Breast epithelium (tissue), 4 donors: ENCODE data around the gene PRSS57. TPM values are rescaled to one million over a fixed set of nuclear protein-coding genes. Genes with fewer than 3 reads are reported as not detected.

Source experiments
- DNase-seq, 2 donors: peaks; one replicate each; pipeline ENCODE4 v3.0.0-alpha.2; 2019; ENCODE audit warnings: low spot score in 2 of 2
- H3K27ac ChIP-seq, 2 donors: fragments of 200-600 bp; sonication (generic) in 1 of 2; one replicate each; pipeline ENCODE4 v1.5.1; 2016 to 2019; ENCODE audit warnings: mild to moderate bottlenecking in 1 of 2
- H3K27me3 ChIP-seq, 2 donors: fragments of 200-600 bp; sonication (generic) in 1 of 2; one replicate each; pipeline versions ENCODE4 v1.5.1 to v1.6.0; 2017 to 2019; ENCODE audit warnings: control low read depth in 1 of 2, mild to moderate bottlenecking in 1 of 2
- H3K36me3 ChIP-seq: fragments of 200-600 bp; one replicate; pipeline ENCODE4 v1.5.1; 2019
- H3K4me1 ChIP-seq, 2 donors: fragments of 200-600 bp; sonication (generic); one replicate each; pipeline ENCODE4 v1.5.1; 2016 to 2019; ENCODE audit warnings: control low read depth in 1 of 2
- H3K4me3 ChIP-seq, 3 donors: fragments of 200-600 bp; sonication (generic); 1 replicate in 2 of 3; 2 replicates in 1 of 3; pipeline ENCODE4 v1.5.1; 2016 to 2019; ENCODE audit warnings: mild to moderate bottlenecking in 3 of 3, moderate library complexity in 2 of 3
- H3K9me3 ChIP-seq, 2 donors: fragments of 200-600 bp; sonication (generic) in 1 of 2; one replicate each; pipeline ENCODE4 v1.5.1; 2016 to 2019; ENCODE audit warnings: control low read depth in 1 of 2
- CTCF ChIP-seq, 3 donors: fragments of 450-650 bp; IDR thresholded peaks; one replicate each; pipeline ENCODE4 v1.5.1; 2016 to 2017; ENCODE audit warnings: antibody characterized with exemption in 3 of 3, mild to moderate bottlenecking in 3 of 3, moderate library complexity in 3 of 3
- POLR2A ChIP-seq: fragments of 450-650 bp; IDR thresholded peaks from one replicate; pipeline ENCODE4 v1.6.1; 2016; ENCODE audit warnings: antibody characterized with exemption, mild to moderate bottlenecking, moderate library complexity
- POLR2AphosphoS5 ChIP-seq, 3 donors: sonication (generic); formaldehyde crosslinking; IDR thresholded peaks; one replicate each; pipeline ENCODE4 v1.6.1; 2017; ENCODE audit warnings: antibody characterized with exemption in 3 of 3
- intact Hi-C: fragments of 100-400 bp; cut with DNase I; formaldehyde crosslinking; loops from one replicate; pipeline ENCODE4 v1.15.1; 2023; ENCODE audit warnings: low total_unique reads
- total RNA-seq, 3 donors: library from RNA; depleted of rRNA; stranded (reverse); fragments of >200 nt; gene quantifications; one replicate each; pipeline ENCODE4 v1.1.0, GENCODE V29; 2016

PRSS57 gene
- total RNA-seq, 3 donors from 2014 or later = not detected

GRCh38 chr19:677201-677600 lies 18.1 kb downstream of the PRSS57 start:
- peak; percentile 75 to 77 for DNase-seq
- peaks cover 9 to 15% of the 10 kb centered on the region in 2 donors for H3K4me1 ChIP-seq
- no peaks in the 10 kb centered on the region for H3K27me3 ChIP-seq
- peak overlapping the region; percentile 56 to 81 (median 63) for H3K4me3 ChIP-seq
- H3K9me3 ChIP-seq = no peaks in the 10 kb centered on the region
- no peaks in the 10 kb centered on the region for H3K36me3 ChIP-seq
- intact Hi-C loops = no loop called here
- peak overlapping the region; percentile 76 to 93 for H3K27ac ChIP-seq
- TF ChIP-seq POLR2AphosphoS5 (IDR thresholded peaks at IDR 0.05) = peak; percentile 40 to 82 (median 77)
- TF ChIP-seq POLR2A = no peak
- no peak for TF ChIP-seq CTCF (IDR thresholded peaks at IDR 0.05)

GRCh38 chr19:676339-677105 lies 18.7 kb downstream of the PRSS57 start, which contains the start of gene FSTL3:
FSTL3 (plus strand) TSS chr19:676392; CDS start chr19:676424, 32 bp downstream.
- Histone ChIP-seq H3K36me3 (no peaks in the 10 kb centered on the region), H3K27ac (peak within 1 kb of the TSS; percentile 76 to 93), H3K4me3 (peak within 1 kb of the TSS; percentile 56 to 81 (median 63)), H3K9me3 (no peaks in the 10 kb centered on the region), H3K4me1 (peaks cover 9 to 15% of the 10 kb centered on the region in 2 donors), H3K27me3 (no peaks in the 10 kb centered on the region)
- intact Hi-C loops = no loop called here
- peak in 2 of 3 donors; percentile 30 to 51 for TF ChIP-seq POLR2AphosphoS5 (IDR thresholded peaks at IDR 0.05)
- no peak for TF ChIP-seq CTCF (IDR thresholded peaks at IDR 0.05)
- DNase-seq = no peak

- TF ChIP-seq CTCF (IDR thresholded peaks at IDR 0.05) = no peak
- TF ChIP-seq POLR2A = no peak
- TF ChIP-seq POLR2AphosphoS5 (IDR thresholded peaks at IDR 0.05) = no peak
- no peaks in the 10 kb centered on the region for H3K27me3 ChIP-seq
- no peak for DNase-seq
- peak overlapping the region; percentile 56 to 81 (median 63) for H3K4me3 ChIP-seq
- no peaks in the 10 kb centered on the region for H3K9me3 ChIP-seq
- no peaks in the 10 kb centered on the region for H3K36me3 ChIP-seq
- H3K27ac ChIP-seq = peak overlapping the region; percentile 57 to 93
- H3K4me1 ChIP-seq = peaks cover 9 to 15% of the 10 kb centered on the region in 2 donors
- intact Hi-C loops = no loop called here
Measured at GRCh38 chr19:676007-676338, 19.3 kb downstream of the PRSS57 start.

GRCh38 chr19:674282-675151 lies 20.7 kb downstream of the PRSS57 start:
- intact Hi-C loops = no loop called here
- no peak for TF ChIP-seq CTCF (IDR thresholded peaks at IDR 0.05)
- TF ChIP-seq POLR2A = no peak
- TF ChIP-seq POLR2AphosphoS5 (IDR thresholded peaks at IDR 0.05) = no peak
- H3K9me3 ChIP-seq = no peaks in the 10 kb centered on the region
- no peak overlapping the region for H3K4me3 ChIP-seq
- no peaks in the 10 kb centered on the region for H3K27me3 ChIP-seq
- no peak for DNase-seq
- H3K27ac ChIP-seq = peak overlapping the region in 1 of 2 donors; percentile 93
- H3K36me3 ChIP-seq = no peaks in the 10 kb centered on the region
- peaks cover 5 to 15% of the 10 kb centered on the region in 2 donors for H3K4me1 ChIP-seq
